IPS DF 6.9 (cell line): Measurements from ENCODE around the gene CDK15.
"Not testable (repeated sequence)": the region's sequence is repeated elsewhere in the genome, so short reads cannot be mapped to it uniquely, and the experiment has no call there.

ENCODE experiments used
- DNase-seq: peaks from one replicate; pipeline ENCODE4 v3.0.0-alpha.2; 2013; ENCODE audit warnings: low read depth, low spot score
- H3K27ac ChIP-seq: one replicate; pipeline ENCODE4 v1.5.1; 2013; ENCODE audit warnings: low read length, control low read depth
- H3K27me3 ChIP-seq: 2 replicates; pipeline ENCODE4 v1.6.1; 2013; ENCODE audit warnings: mild to moderate bottlenecking, low read length; ENCODE audit not compliant: control insufficient read depth, insufficient read depth
- H3K36me3 ChIP-seq: 2 replicates; pipeline ENCODE4 v1.6.1; 2013; ENCODE audit warnings: low read length; ENCODE audit not compliant: control insufficient read depth, insufficient read depth
- H3K4me1 ChIP-seq: 2 replicates; pipeline ENCODE4 v1.6.1; 2013; ENCODE audit warnings: low read length; ENCODE audit not compliant: control insufficient read depth, insufficient read depth
- H3K4me3 ChIP-seq: 2 replicates; pipeline ENCODE4 v1.5.1; 2013; ENCODE audit warnings: mild to moderate bottlenecking, low read length
- H3K9me3 ChIP-seq: 2 replicates; pipeline ENCODE4 v1.6.1; 2013; ENCODE audit warnings: low read length, inconsistent platforms; ENCODE audit not compliant: control insufficient read depth, insufficient read depth
- WGBS: extraction: QIAGEN DNeasy Blood & Tissue Kit; methylation state at CpG from one replicate; pipeline ENCODE4 v1.1.7; 2013; ENCODE audit warnings: mixed read lengths, missing lambda C conversion rate; ENCODE audit not compliant: insufficient read length, insufficient coverage; 5-methylcytosine and 5-hydroxymethylcytosine counted together

The CDK15 gene

GRCh38 chr2:201844922-201845321 lies 38.6 kb downstream of the CDK15 start:
- H3K9me3 ChIP-seq, H3K27me3 ChIP-seq, H3K36me3 ChIP-seq, H3K4me3 ChIP-seq, H3K27ac ChIP-seq, DNase-seq, H3K4me1 ChIP-seq: not testable (repeated sequence)
- WGBS, result no CpG with 5 or more reads among the region's 2 CpGs

- Histone ChIP-seq H3K4me3 (no peak overlapping the region), H3K27ac (no peak overlapping the region), H3K36me3 (no peaks in the 10 kb centered on the region), H3K9me3 (no peaks in the 10 kb centered on the region), H3K27me3 (no peaks in the 10 kb centered on the region), H3K4me1 (no peaks in the 10 kb centered on the region)
- no peak for DNase-seq
Observed at GRCh38 chr2:201847481-201847880, 41.1 kb downstream of the CDK15 start.

- Histone ChIP-seq H3K36me3 (no peaks in the 10 kb centered on the region), H3K27ac (no peak overlapping the region)
- no peak for DNase-seq
Observed at GRCh38 chr2:201852462-201852861, 46.1 kb downstream of the CDK15 start.

GRCh38 chr2:201852878-201853415 lies 46.6 kb downstream of the CDK15 start:
- Histone ChIP-seq H3K27ac (no peak overlapping the region), H3K36me3 (no peaks in the 10 kb centered on the region), H3K9me3 (no peaks in the 10 kb centered on the region), H3K4me3 (no peak overlapping the region), H3K4me1 (no peaks in the 10 kb centered on the region), H3K27me3 (no peaks in the 10 kb centered on the region; the same call in 1 of the 2 replicates)
- DNase-seq, result no peak
- WGBS, result no CpG with 5 or more reads among the region's 1 CpG

More at GRCh38 chr2:201852462-201852861, 46.1 kb downstream of the CDK15 start:
- no peaks in the 10 kb centered on the region for H3K9me3 ChIP-seq
- no peaks in the 10 kb centered on the region for H3K4me1 ChIP-seq
- no peaks in the 10 kb centered on the region; the same call in 1 of the 2 replicates for H3K27me3 ChIP-seq
- H3K4me3 ChIP-seq, result no peak overlapping the region

GRCh38 chr2:201854221-201854801 lies 48.0 kb downstream of the CDK15 start:
- WGBS, result no CpG with 5 or more reads among the region's 4 CpGs
- H3K27me3 ChIP-seq, result no peaks in the 10 kb centered on the region; the same call in 1 of the 2 replicates
- no peak for DNase-seq
- no peaks in the 10 kb centered on the region for H3K36me3 ChIP-seq
- peaks cover 1% of the 10 kb centered on the region; the same call in 1 of the 2 replicates for H3K4me1 ChIP-seq
- H3K4me3 ChIP-seq, result no peak overlapping the region
- H3K9me3 ChIP-seq, result no peaks in the 10 kb centered on the region
- H3K27ac ChIP-seq, result no peak overlapping the region

- Histone ChIP-seq H3K9me3 (no peaks in the 10 kb centered on the region), H3K4me3 (no peak overlapping the region), H3K4me1 (peaks cover 2% of the 10 kb centered on the region; the same call in 1 of the 2 replicates), H3K36me3 (no peaks in the 10 kb centered on the region), H3K27ac (no peak overlapping the region), H3K27me3 (no peaks in the 10 kb centered on the region; the same call in 1 of the 2 replicates)
- no CpG with 5 or more reads among the region's 4 CpGs for WGBS
- no peak for DNase-seq
Observed at GRCh38 chr2:201854841-201855240, 48.5 kb downstream of the CDK15 start.

GRCh38 chr2:201855356-201855755 lies 49.0 kb downstream of the CDK15 start:
- no CpG with 5 or more reads among the region's 3 CpGs for WGBS

GRCh38 chr2:201857326-201857725 lies 51.0 kb downstream of the CDK15 start:
- Histone ChIP-seq H3K4me1 (peaks cover 2% of the 10 kb centered on the region; the same call in 1 of the 2 replicates), H3K27ac (no peak overlapping the region), H3K4me3 (no peak overlapping the region), H3K9me3 (no peaks in the 10 kb centered on the region), H3K36me3 (no peaks in the 10 kb centered on the region), H3K27me3 (no peaks in the 10 kb centered on the region; the same call in 1 of the 2 replicates)
- no CpG with 5 or more reads among the region's 2 CpGs for WGBS
- DNase-seq, result no peak

More at GRCh38 chr2:201855356-201855755, 49.0 kb downstream of the CDK15 start:
- Histone ChIP-seq H3K4me3 (no peak overlapping the region), H3K27ac (no peak overlapping the region), H3K27me3 (no peaks in the 10 kb centered on the region; the same call in 1 of the 2 replicates), H3K36me3 (no peaks in the 10 kb centered on the region), H3K4me1 (peaks cover 2% of the 10 kb centered on the region; the same call in 1 of the 2 replicates), H3K9me3 (no peaks in the 10 kb centered on the region)
- no peak for DNase-seq

GRCh38 chr2:201858281-201859184 lies 52.2 kb downstream of the CDK15 start:
- no peaks in the 10 kb centered on the region for H3K9me3 ChIP-seq
- H3K27ac ChIP-seq, result no peak overlapping the region
- H3K27me3 ChIP-seq, result no peaks in the 10 kb centered on the region; the same call in 1 of the 2 replicates
- H3K4me3 ChIP-seq, result no peak overlapping the region
- no CpG with 5 or more reads among the region's 16 CpGs for WGBS
- no peaks in the 10 kb centered on the region for H3K36me3 ChIP-seq
- DNase-seq, result no peak
- peaks cover 2% of the 10 kb centered on the region; the same call in 1 of the 2 replicates for H3K4me1 ChIP-seq

GRCh38 chr2:201859949-201860348 lies 53.6 kb downstream of the CDK15 start:
- DNase-seq, result no peak
- Histone ChIP-seq H3K36me3 (no peaks in the 10 kb centered on the region), H3K9me3 (no peaks in the 10 kb centered on the region), H3K27ac (no peak overlapping the region), H3K4me3 (no peak overlapping the region), H3K27me3 (no peaks in the 10 kb centered on the region; the same call in 1 of the 2 replicates), H3K4me1 (peaks cover 2% of the 10 kb centered on the region; the same call in 1 of the 2 replicates)
- WGBS, result no CpG with 5 or more reads among the region's 5 CpGs
